ENCODE data around the gene SLC35F1.
"Not testable (repeated sequence)": the region's sequence is repeated elsewhere in the genome, so short reads cannot be mapped to it uniquely, and the experiment has no call there.

SLC35F1 gene

DNA sequence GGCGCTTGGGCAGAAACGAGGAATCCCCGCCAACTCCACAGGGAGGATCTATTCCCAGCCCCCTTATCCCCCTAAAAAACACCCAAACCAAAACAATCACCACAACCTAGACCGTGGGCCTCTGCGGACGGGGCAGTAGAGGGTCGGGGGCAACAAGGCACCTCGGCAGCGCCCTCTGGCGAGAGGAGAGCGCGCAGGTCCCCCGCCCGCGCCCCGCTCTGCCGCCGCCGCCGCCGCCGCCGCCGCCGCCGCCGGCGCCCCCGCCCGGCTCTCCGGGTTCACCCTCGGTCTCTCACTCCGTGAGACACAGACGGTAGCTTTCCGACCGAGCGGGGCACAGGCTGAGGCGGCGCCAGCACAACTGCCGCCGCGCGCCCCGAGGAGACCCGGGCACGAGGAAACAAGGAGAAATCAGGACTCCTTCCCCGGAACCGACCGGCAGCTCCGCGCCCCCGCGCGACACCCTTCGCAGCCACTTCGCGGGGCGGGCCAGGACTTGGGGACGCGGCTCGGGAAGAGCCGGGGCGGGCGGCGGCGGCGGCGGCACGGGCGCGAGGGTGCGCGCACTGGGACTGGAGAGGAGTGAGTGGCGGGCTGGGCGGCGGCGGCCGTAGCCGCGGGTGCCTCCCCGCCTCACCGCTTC is at the start of gene SLC35F1:
Gene SLC35F1, plus strand, starts transcription at position 307 of the 643 bp plus-strand sequence.
- peak; percentile 32 for ATAC-seq
- Mint-ChIP-seq H3K27ac (no peak within 1 kb of the TSS), H3K36me3 (no peaks in the 10 kb centered on the region), H3K4me1 (peaks cover 5% of the 10 kb centered on the region), H3K9me3 (no peaks in the 10 kb centered on the region), H3K27me3 (peaks cover 60% of the 10 kb centered on the region), H3K4me3 (peak within 1 kb of the TSS; percentile 58)

DNA sequence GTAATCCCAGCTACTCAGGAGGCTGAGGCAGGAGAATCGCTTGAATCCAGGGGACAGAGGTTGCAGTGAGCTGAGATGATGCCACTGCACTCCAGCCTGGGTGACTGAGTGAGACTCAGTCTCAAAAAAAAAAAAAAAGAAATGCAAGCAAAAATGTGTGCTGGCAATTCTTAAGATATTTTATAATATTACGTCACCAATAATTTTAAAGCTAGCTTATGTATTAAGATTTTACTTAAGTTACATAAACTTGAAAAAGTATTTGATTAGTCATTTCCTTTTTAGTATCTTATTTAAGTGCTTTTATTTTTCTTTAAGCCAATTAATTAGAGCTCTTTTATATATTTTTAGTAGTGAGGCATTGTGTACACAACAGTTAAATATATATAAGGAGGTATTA is 48.5 kb upstream of the SLC35F1 start:
- H3K27ac Mint-ChIP-seq, H3K27me3 Mint-ChIP-seq, H3K4me3 Mint-ChIP-seq, H3K4me1 Mint-ChIP-seq, ATAC-seq, H3K36me3 Mint-ChIP-seq: not testable (repeated sequence)
- peaks cover 15% of the 10 kb centered on the region for H3K9me3 Mint-ChIP-seq

DNA sequence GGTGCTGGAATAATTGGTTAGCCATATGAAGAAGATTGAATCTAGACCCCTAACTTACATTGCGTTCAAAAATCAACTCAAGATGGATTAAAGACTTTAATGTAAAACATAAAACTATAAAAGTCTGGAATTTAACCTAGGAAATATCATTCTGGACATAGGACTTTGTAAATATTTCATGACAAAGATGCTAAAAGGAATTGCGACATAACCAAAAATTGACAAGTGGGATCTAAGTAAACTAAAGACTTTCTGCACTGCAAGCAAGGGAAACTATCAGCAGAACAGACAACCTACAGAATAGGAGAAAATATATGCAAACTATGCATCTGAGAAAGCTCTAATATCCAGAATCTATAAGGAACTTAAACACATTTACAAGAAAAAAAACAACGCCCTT is 45.5 kb upstream of the SLC35F1 start:
- H3K4me3 Mint-ChIP-seq: no peak overlapping the region

DNA sequence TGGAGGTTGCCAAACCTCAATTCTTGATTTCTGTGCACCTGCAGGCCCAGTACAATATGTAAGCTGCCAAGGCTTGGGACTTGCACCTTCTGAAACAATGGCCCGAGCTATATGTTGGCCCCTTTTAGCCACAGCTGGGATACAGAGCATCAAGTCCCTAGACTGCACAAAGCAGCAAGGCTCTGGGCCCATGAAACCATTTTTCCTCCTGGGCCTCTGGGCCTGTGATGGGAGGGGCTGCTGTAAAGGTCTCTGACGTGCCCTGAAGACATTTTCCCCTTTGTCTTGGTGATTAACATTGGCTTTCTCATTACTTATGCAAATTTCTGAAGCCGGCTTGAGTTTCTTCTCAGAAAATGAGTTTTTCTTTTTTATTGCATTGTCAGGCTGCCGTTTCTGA is 40.5 kb upstream of the SLC35F1 start:
- Mint-ChIP-seq H3K9me3 (peaks cover 20% of the 10 kb centered on the region), H3K27ac (no peak overlapping the region), H3K4me1 (no peaks in the 10 kb centered on the region), H3K36me3 (no peaks in the 10 kb centered on the region), H3K4me3 (no peak overlapping the region), H3K27me3 (no peaks in the 10 kb centered on the region)
- ATAC-seq: no peak

More for the DNA sequence above, 45.5 kb upstream of the SLC35F1 start:
- peaks cover 17% of the 10 kb centered on the region for H3K9me3 Mint-ChIP-seq
- H3K36me3 Mint-ChIP-seq: no peaks in the 10 kb centered on the region
- ATAC-seq: no peak
- no peaks in the 10 kb centered on the region for H3K27me3 Mint-ChIP-seq
- no peak overlapping the region for H3K27ac Mint-ChIP-seq
- no peaks in the 10 kb centered on the region for H3K4me1 Mint-ChIP-seq

DNA sequence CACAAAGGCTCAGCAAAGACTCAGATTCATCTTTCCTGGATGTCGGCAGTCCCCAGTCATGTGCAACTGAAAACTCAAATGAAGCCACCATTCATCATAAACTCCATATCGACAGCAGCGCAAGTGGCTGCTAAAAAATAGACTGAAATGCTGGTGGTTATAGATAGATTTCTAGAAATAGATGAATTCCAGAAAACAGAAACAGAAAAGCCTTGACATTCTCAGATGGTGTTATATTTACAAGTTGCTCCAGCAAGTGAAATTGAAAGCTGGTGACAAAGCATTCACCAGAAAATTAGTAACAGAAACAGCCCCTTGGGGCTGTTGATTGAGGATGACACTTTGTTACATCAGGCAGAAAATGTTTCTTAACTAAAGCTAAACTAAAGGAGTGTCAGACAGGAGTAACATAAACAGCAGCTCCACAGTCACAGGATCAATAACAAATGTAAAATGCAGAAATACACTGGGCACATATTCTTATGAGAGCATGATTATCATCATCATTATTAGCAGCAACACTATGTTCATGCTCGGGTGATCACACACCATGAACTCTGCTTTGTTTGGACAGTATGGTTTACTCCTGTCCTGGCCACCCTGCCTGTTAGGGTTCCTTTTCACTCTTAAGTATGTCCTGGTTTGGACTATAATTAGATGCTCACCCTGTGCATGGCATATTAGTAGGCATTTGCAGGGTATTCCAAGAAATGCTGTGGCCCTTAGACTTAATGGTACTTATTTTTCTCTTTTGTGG is 36.4 kb upstream of the SLC35F1 start:
- peaks cover 11% of the 10 kb centered on the region for H3K9me3 Mint-ChIP-seq
- H3K4me3 Mint-ChIP-seq: no peak overlapping the region
- H3K4me1 Mint-ChIP-seq: no peaks in the 10 kb centered on the region
- H3K27ac Mint-ChIP-seq: no peak overlapping the region
- no peaks in the 10 kb centered on the region for H3K27me3 Mint-ChIP-seq
- no peaks in the 10 kb centered on the region for H3K36me3 Mint-ChIP-seq
- ATAC-seq: peak; percentile 27

DNA sequence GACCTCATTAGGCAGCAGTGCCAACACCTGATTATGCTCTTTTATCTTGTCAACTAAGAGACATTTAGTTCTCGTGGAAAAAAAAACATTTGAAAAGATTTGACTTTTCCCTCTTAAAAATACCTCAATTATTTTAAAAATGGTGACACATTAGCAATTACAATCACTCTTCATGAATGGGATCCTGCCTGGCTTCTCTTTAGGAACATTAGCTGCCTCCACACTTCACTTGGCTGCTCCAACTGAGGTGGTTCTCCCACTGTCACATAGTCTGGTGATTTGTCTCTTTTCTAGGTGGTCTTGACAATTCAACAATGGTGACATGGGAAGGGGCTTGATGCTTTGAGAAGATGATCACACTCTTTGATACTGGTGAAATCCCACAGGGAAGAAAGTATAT is 26.2 kb upstream of the SLC35F1 start:
- H3K9me3 Mint-ChIP-seq: no peaks in the 10 kb centered on the region
- H3K27ac Mint-ChIP-seq: no peak overlapping the region
- no peaks in the 10 kb centered on the region for H3K27me3 Mint-ChIP-seq
- no peak for ATAC-seq
- no peak overlapping the region for H3K4me3 Mint-ChIP-seq
- H3K4me1 Mint-ChIP-seq: no peaks in the 10 kb centered on the region
- H3K36me3 Mint-ChIP-seq: no peaks in the 10 kb centered on the region

DNA sequence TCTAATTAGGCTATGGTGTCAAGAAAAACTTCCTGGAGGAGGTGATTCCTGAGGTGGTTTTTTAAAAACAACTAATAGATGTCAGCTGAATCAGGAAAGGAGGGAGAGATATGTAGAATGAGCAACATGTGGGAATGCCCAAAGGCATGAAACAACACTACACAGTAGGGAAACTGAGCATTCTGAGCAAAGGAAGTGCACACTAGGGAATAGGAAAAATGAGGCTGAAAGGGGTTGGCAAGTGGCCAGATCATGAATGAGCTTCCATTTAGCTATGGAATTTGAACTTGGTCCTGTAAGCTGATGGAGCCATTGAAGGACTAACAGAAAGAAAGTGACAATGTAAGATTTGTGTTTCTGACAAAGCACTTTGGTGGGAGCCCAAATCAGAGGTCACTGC is 16.9 kb upstream of the SLC35F1 start:
- Mint-ChIP-seq H3K4me3 (no peak overlapping the region), H3K36me3 (no peaks in the 10 kb centered on the region), H3K27ac (no peak overlapping the region), H3K27me3 (no peaks in the 10 kb centered on the region), H3K4me1 (no peaks in the 10 kb centered on the region), H3K9me3 (no peaks in the 10 kb centered on the region)
- ATAC-seq: no peak

DNA sequence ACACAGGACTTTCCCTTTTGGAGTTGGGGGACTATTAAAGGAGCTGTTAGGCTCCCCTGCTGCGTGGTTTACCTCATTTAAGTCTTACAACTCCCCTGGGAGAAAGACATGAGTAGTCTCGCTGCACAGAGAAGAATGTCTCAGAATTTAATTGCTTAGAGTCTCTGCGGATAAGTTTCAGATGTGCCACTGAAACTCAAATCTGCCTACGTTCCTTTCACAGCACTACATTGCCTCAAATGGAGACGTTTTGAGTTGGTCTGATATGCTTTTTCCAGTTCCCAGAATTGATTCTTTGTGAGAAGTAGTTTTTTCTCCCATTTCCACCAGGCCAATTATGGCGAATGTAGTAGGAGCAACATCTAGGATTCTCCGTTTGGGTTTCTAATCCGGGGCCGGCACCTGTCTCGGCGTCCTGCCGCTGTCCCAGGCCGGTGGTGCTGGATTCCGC is 532 bp upstream of the SLC35F1 start:
- Mint-ChIP-seq H3K9me3 (no peaks in the 10 kb centered on the region), H3K36me3 (no peaks in the 10 kb centered on the region), H3K27ac (no peak overlapping the region), H3K27me3 (peaks cover 58% of the 10 kb centered on the region), H3K4me3 (peak overlapping the region; percentile 58), H3K4me1 (peaks cover 5% of the 10 kb centered on the region)
- ATAC-seq: peak; percentile 42

DNA sequence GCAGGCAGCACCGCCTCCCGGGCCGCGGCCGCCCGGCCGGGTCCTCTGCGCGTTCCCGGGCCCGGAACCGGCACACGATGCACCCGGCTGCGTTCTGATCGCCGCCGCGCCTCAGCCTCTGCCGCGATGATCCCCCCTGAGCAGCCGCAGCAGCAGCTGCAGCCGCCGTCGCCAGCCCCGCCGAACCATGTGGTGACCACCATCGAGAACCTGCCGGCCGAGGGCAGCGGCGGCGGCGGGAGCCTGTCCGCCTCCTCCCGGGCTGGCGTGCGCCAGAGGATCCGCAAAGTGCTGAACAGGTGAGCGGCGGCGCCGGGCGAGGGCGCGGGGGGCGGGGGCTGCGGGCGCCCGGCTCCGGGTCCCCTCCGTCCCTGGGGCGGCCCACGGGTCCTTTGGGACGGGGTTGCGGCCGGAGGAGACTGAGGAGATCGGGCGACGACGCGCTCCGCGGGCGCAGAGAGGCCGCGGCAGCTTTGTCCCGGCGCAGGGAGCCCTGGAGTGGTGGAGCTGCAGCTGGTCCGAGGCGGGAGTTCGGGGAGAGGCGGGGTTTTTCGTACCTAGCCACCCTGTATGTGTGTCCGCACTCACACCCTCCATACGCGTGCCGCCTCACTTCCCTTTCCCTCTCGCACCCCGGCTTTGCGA is 659 bp downstream of the SLC35F1 start:
- H3K36me3 Mint-ChIP-seq: no peaks in the 10 kb centered on the region
- peaks cover 5% of the 10 kb centered on the region for H3K4me1 Mint-ChIP-seq
- H3K4me3 Mint-ChIP-seq: peak overlapping the region; percentile 50
- no peaks in the 10 kb centered on the region for H3K9me3 Mint-ChIP-seq
- H3K27me3 Mint-ChIP-seq: peaks cover 60% of the 10 kb centered on the region
- ATAC-seq: no peak
- H3K27ac Mint-ChIP-seq: no peak overlapping the region

DNA sequence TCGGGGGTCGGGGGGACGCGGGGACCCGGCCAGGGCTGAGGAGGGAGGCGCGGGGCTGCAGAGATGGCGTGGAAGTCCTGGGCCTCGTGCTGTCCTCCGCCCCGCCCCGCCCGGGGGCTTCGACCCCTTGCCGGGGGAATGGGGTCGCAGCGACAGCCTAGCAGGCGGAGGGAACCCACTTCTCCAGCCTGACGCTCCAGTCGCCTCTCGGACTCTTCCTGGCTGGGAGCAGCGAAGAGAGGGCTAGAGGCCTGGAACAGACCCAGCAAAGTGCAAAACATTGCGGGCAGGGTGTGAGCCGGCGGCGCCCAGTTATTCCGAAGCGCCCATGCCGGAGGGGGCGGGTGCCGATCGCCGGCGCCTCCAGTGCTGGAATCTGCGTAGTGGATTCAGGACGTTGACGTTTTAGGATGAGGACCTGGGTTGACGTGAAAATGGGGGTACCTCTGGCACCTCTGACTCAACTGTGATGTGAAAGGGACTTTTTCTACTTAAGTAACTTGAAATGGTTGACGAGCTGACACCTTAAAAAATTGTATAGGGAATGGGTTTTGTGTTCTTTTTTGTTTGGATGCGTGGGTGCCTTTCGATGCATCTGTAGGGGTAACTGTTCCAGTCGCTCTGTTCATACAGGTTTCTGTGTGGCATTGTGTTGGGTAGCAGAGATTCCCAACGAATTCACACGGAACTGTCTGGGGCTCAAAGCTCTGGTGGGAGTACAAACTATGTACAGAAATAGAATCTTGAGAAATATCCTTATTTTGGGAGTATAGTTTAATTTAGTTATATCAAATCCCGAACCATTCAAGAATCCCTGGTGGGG is 1.4 kb downstream of the SLC35F1 start:
- Mint-ChIP-seq H3K27me3 (peaks cover 60% of the 10 kb centered on the region), H3K4me1 (peaks cover 5% of the 10 kb centered on the region), H3K9me3 (no peaks in the 10 kb centered on the region), H3K27ac (no peak overlapping the region), H3K36me3 (no peaks in the 10 kb centered on the region), H3K4me3 (peak overlapping the region; percentile 11)
- ATAC-seq: no peak

DNA sequence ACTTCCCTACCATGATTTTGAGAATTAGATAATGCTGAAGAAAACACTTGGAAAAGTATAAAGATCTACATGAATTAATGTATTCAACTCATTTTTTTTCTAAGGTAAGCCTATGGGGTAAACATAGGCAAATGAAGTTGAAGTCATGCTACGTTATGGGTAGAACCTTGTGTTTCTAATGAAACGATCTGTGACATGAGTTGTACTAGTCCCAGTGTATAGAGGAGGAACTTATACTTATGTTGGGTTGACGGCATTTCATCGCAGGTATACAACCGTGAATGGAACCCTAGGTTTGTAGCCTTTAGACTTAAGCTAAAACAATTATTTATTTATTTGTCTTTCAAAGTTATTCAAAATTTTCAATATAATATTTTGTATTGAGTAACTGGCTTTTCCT is 2.6 kb downstream of the SLC35F1 start:
- no peaks in the 10 kb centered on the region for H3K9me3 Mint-ChIP-seq
- H3K36me3 Mint-ChIP-seq: no peaks in the 10 kb centered on the region
- peaks cover 5% of the 10 kb centered on the region for H3K4me1 Mint-ChIP-seq
- no peak overlapping the region for H3K4me3 Mint-ChIP-seq
- no peak overlapping the region for H3K27ac Mint-ChIP-seq
- H3K27me3 Mint-ChIP-seq: peaks cover 57% of the 10 kb centered on the region
- ATAC-seq: no peak

DNA sequence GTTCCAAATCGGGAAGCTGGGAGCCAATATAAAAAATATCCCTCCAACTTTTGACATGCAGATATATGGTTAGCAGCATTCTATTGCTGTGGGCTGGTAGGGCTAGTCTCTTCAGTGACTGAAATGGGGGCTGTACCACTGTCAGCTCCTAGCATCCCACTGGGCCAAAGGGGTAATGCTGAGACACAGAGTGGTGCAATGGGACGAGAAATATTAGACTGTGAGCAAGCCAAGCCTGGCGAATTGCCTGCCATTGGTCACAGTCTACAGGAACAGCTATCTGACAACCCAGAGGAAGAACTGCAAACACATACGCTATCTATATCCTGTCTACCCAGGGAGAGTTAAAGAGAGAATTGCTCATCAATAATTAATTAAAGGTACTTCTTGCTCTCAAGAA is 3.5 kb downstream of the SLC35F1 start:
- H3K4me1 Mint-ChIP-seq: peaks cover 5% of the 10 kb centered on the region
- H3K36me3 Mint-ChIP-seq: no peaks in the 10 kb centered on the region
- H3K27ac Mint-ChIP-seq: no peak overlapping the region
- H3K4me3 Mint-ChIP-seq: no peak overlapping the region
- H3K27me3 Mint-ChIP-seq: peaks cover 48% of the 10 kb centered on the region
- H3K9me3 Mint-ChIP-seq: no peaks in the 10 kb centered on the region
- no peak for ATAC-seq

DNA sequence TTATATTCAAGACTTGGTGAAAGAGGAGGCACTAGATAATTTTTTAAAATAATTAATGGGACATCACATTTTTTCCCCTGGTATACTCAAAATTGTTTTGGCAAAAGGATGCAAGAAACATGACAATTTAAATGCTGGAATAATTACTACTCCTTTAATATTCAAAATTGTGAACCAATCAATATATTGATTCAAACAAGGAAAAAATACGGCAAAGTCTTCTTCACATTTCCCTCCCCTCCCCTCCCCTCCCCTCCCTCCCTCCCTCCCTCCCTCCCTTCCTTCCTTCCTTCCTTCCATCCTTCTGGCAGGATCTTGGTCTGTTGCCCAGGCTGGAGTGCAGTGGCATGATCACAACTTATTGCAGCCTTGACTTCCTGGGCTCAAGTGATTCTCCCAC is 4.1 kb downstream of the SLC35F1 start:
- no peaks in the 10 kb centered on the region for H3K9me3 Mint-ChIP-seq
- no peak for ATAC-seq
- no peaks in the 10 kb centered on the region for H3K36me3 Mint-ChIP-seq
- H3K4me3 Mint-ChIP-seq: no peak overlapping the region
- no peak overlapping the region for H3K27ac Mint-ChIP-seq
- peaks cover 5% of the 10 kb centered on the region for H3K4me1 Mint-ChIP-seq
- H3K27me3 Mint-ChIP-seq: peaks cover 42% of the 10 kb centered on the region

DNA sequence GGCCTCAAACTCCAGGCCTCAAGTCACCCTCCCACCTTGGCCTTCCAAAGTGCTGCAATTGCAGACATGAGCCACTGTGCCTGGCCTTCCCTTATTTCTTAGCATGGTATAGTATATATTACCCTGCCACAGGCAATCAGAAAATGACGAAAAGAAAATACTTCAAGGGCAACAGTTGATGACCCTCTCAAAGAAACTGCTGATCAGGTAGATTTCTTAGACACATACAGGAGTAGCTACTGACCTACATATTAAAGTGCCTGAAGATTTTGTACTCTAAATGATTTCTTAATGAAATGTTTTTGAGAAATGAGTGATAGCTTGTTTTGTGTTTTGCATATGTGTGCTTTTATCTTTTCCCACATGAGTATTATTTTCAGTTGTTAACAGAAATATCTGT is 4.6 kb downstream of the SLC35F1 start:
- Mint-ChIP-seq H3K9me3 (no peaks in the 10 kb centered on the region), H3K27me3 (peaks cover 37% of the 10 kb centered on the region), H3K4me3 (no peak overlapping the region), H3K27ac (no peak overlapping the region), H3K36me3 (no peaks in the 10 kb centered on the region), H3K4me1 (peaks cover 3% of the 10 kb centered on the region)
- ATAC-seq: no peak

DNA sequence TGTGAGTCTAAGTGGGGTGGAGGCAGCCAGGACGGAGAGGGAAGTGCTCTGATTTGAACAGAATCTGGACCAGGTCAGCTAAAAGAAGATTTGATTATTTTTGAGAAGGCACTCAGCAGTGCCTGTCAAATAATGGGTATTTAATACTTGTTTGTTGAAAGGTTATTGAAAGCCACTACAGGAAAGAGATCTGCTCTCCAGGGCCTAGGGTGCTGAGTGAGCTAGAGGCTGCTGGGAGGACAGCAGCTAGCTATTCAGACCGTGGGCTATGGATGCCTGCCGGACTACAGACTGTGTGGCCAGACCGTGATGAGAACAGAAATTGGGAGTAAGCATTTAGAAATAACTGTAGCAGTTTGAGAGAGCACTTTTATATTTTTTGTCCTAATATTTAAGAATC is 8.8 kb downstream of the SLC35F1 start:
- peaks cover 9% of the 10 kb centered on the region for H3K27me3 Mint-ChIP-seq
- no peaks in the 10 kb centered on the region for H3K36me3 Mint-ChIP-seq
- no peaks in the 10 kb centered on the region for H3K4me1 Mint-ChIP-seq
- H3K27ac Mint-ChIP-seq: no peak overlapping the region
- ATAC-seq: no peak
- H3K9me3 Mint-ChIP-seq: no peaks in the 10 kb centered on the region
- H3K4me3 Mint-ChIP-seq: no peak overlapping the region
